ENCODE results near the gene HTR3D.

GRCh38 chr3:183987000-183987600 lies 44.4 kb upstream of the HTR3D start:
- no peak for TF ChIP-seq RAD21 (conservative IDR thresholded peaks at IDR 0.05)
- no peak for TF ChIP-seq EZH2 (IDR thresholded peaks at IDR 0.05; ENCODE audit: borderline replicate concordance, insufficient read depth, low read length, poor library complexity, severe bottlenecking)
- no peak for TF ChIP-seq POLR2AphosphoS5 (IDR thresholded peaks at IDR 0.05)
- TF ChIP-seq REST (IDR thresholded peaks at IDR 0.05; ENCODE audit: borderline replicate concordance), result no peak
- TF ChIP-seq EP300 (conservative IDR thresholded peaks at IDR 0.05; ENCODE audit: poor library complexity, severe bottlenecking), result no peak
